GM21717 (cell line): Measurements from ENCODE around the gene TALDO1.

Source experiments
- ATAC-seq: cut with Tn5 transposase; IDR thresholded peaks from one replicate; pipeline ENCODE4 v1.9.1; 2021; ENCODE audit warnings: mild to moderate bottlenecking, moderate library complexity; ENCODE audit not compliant: unreplicated experiment

The TALDO1 gene

GRCh38 chr11:767238-767637, 20.0 kb downstream of the TALDO1 start:
- no peak for ATAC-seq

- no peak for ATAC-seq
Observed at GRCh38 chr11:769887-770641, 22.8 kb downstream of the TALDO1 start.

GRCh38 chr11:770642-771616, 23.7 kb downstream of the TALDO1 start:
- no peak for ATAC-seq

- no peak for ATAC-seq
Observed at GRCh38 chr11:771617-772204, 24.4 kb downstream of the TALDO1 start.

- no peak for ATAC-seq
Observed at GRCh38 chr11:772429-773390, 25.4 kb downstream of the TALDO1 start.

- ATAC-seq, result no peak
Observed at GRCh38 chr11:773425-773824, 26.2 kb downstream of the TALDO1 start.

- ATAC-seq, result no peak
Observed at GRCh38 chr11:773830-774229, 26.6 kb downstream of the TALDO1 start.

GRCh38 chr11:774873-775592, 27.8 kb downstream of the TALDO1 start:
- ATAC-seq, result no peak

- no peak for ATAC-seq
Observed at GRCh38 chr11:776263-776560, 28.9 kb downstream of the TALDO1 start.

GRCh38 chr11:776561-777287, 29.5 kb downstream of the TALDO1 start:
- peak; percentile 23 for ATAC-seq

- ATAC-seq, result peak; percentile 61
Observed at GRCh38 chr11:777288-778255, 30.3 kb downstream of the TALDO1 start, which contains the start of gene GATD1. Gene GATD1 (minus strand): TSS chr11:777487. CDS start chr11:777462, 25 bp downstream.

GRCh38 chr11:778976-779954, 32.0 kb downstream of the TALDO1 start:
- ATAC-seq, result no peak

GRCh38 chr11:779955-780532, 32.8 kb downstream of the TALDO1 start:
- ATAC-seq, result no peak

GRCh38 chr11:782264-783174, 35.3 kb downstream of the TALDO1 start:
- no peak for ATAC-seq

- ATAC-seq, result no peak
Observed at GRCh38 chr11:783581-784015, 36.3 kb downstream of the TALDO1 start.
